GM19452 (cell line): ENCODE data around the gene RGS18.
"Not testable (repeated sequence)": the region's sequence is repeated elsewhere in the genome, so short reads cannot be mapped to it uniquely, and the experiment has no call there.

Source experiments
- ATAC-seq: cut with Tn5 transposase; IDR thresholded peaks from one replicate; pipeline ENCODE4 v1.9.1; 2021; ENCODE audit not compliant: unreplicated experiment

The RGS18 gene, protein sequence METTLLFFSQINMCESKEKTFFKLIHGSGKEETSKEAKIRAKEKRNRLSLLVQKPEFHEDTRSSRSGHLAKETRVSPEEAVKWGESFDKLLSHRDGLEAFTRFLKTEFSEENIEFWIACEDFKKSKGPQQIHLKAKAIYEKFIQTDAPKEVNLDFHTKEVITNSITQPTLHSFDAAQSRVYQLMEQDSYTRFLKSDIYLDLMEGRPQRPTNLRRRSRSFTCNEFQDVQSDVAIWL

GRCh38 chr1:192158181-192158580 lies at the start of gene RGS18:
RGS18 (plus strand) TSS chr1:192158462; CDS start chr1:192158638, 176 bp downstream.
- ATAC-seq, result peak; percentile 70

GRCh38 chr1:192109576-192109975 lies 48.7 kb upstream of the RGS18 start:
- ATAC-seq, result no peak

DNA sequence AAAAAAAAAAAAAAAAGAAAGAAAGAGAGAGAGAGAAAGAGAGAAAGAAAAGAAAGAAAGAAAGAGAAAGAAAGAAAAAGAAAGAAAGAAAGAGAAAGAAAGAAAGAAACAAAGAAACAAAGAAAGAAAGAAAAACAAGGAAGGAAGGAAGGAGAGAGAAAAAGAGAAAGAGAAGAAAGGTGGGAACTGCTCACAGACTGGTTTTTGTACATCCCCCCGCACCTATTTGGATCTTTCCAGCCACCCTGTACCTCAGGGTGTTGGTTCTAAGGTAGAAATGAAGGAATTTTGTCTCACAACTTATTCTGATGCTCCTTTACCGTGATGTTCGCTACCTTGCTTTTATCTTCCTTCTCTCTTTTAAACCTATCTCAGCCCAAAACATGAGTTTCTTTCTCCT lies 43.3 kb upstream of the RGS18 start:
- no peak for ATAC-seq

DNA sequence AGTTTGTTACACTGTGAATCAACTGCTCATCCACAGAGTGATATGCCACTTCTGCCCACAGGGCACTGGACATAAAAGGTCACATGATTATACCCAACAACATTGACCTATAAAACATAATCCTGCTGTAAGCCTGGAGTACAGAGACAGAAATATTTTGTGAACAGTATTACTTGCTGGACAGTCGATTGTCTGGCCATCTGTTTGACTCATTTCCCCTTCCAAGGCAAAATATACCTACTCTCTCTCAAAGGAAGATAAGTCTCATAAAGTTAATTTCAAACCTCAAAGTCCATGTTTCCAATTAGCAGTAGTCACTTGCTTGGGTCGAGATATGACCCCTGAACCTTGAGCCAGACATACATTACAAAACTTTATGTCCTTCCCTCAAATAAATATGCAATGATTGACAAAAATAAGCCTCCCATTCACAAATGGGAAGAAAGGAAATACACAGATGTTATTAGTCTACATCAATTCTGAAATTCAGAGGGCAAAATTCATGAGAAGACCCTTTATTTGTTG lies 39.3 kb upstream of the RGS18 start:
- ATAC-seq, result no peak

GRCh38 chr1:192119701-192120100 lies 38.6 kb upstream of the RGS18 start:
- no peak for ATAC-seq

DNA sequence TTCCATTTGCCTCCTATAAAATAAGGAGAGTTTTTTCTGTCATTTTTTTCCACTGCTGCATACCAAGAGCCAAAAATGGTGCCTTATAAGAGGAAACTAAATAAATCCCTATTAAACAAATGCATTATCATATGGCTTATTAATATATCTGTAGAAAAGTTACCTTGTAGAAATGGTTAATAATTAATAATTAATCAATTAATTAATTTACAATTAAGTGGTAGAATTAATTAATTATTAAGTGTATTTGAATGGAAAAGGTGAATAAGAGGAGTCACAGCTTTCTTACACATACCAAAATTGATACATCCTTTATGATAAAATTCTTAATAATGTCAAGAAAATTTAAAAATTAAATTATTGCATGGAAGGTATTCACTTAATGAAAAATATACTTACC lies 35.6 kb upstream of the RGS18 start:
- ATAC-seq, result no peak

GRCh38 chr1:192123212-192123611 lies 35.0 kb upstream of the RGS18 start:
- ATAC-seq, result no peak

- no peak for ATAC-seq
These were observed 32.1 kb upstream of the RGS18 start for GRCh38 chr1:192126030-192126619.

- no peak for ATAC-seq
These were observed 28.1 kb upstream of the RGS18 start for GRCh38 chr1:192130175-192130574.

- ATAC-seq, result not testable (repeated sequence)
These were observed 27.4 kb upstream of the RGS18 start for GRCh38 chr1:192130865-192131264.

GRCh38 chr1:192131914-192132313 lies 26.3 kb upstream of the RGS18 start:
- ATAC-seq, result no peak

GRCh38 chr1:192133350-192133926 lies 24.8 kb upstream of the RGS18 start:
- no peak for ATAC-seq

DNA sequence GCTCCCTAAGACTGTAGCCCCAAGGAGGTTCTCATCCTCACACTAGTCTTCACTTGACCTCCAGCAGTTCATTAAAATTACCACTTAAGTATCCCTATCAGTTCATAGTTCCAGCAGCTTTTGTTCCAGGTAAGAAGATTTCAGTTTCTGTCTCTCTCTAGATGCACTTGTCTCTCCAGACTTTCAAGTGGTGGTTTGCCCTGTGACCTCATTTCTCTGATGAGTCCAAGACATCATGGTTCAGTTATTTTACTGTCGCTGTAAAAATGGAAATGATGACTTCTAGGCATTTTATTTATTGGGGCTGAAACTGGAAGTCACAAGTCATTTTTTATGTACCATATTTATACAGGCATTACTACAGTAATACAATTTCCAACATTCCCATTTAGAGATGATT lies 17.9 kb upstream of the RGS18 start:
- no peak for ATAC-seq

- ATAC-seq, result no peak
These were observed 11.0 kb upstream of the RGS18 start for GRCh38 chr1:192147221-192147620.

DNA sequence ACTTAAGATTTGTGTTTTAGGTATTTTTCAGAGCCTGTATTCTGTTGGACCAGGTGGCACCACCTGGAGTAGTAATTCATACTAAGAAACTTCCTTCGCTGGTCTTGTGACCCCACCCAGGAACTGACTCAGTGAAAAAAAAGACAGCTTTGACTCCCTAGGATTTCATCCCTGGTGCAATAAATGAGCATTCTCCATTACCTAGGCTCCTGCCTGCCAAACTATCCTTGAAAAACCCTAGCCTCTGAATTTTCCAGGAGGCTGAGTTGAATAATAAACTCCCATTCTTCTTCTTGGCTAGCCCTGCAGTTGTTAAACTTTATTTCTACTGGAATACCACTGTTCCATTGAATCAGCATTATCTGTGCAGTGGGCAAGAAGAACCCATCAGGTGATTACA lies 10.6 kb upstream of the RGS18 start:
- ATAC-seq, result no peak

- ATAC-seq, result no peak
These were observed 7.1 kb upstream of the RGS18 start for GRCh38 chr1:192151176-192151575.

DNA sequence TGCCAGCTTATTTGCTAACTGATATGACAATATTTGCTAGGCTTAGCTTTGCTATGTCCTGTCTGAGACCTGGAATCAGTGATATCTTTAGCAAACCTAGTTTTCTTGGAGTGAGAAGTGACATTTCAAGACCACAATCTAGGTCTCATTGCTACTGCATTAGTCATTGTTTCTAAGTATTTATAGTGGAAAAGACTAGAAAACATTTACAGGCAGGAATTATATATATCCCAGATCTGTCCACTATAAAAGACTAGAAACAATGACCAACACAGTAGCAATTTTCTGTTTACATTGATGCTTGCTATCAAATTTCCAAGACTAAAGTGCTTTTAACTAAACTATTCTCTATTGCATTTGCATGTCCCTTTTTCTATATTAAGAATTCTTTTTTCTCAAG lies 5.0 kb upstream of the RGS18 start:
- ATAC-seq, result no peak

GRCh38 chr1:192157067-192157466 lies 1.2 kb upstream of the RGS18 start:
- ATAC-seq, result no peak

DNA sequence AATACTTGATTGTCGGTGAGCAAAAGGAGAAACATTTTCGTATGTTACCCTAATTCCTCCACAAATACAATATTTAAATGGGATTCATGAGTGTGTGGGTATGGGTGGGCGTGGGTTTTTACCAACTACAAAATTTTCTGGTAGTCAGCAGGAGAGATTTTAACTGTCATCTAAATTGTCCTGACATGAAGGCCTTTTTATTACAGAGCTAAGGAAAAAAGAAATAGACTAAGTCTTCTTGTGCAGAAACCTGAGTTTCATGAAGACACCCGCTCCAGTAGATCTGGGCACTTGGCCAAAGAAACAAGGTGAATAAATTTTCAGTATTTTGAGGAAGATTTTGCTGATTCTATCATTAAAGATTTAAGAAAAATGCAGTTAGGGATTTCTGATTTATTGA lies 752 bp downstream of the RGS18 start:
- no peak for ATAC-seq

GRCh38 chr1:192159781-192160180 lies 1.5 kb downstream of the RGS18 start:
- ATAC-seq, result no peak

DNA sequence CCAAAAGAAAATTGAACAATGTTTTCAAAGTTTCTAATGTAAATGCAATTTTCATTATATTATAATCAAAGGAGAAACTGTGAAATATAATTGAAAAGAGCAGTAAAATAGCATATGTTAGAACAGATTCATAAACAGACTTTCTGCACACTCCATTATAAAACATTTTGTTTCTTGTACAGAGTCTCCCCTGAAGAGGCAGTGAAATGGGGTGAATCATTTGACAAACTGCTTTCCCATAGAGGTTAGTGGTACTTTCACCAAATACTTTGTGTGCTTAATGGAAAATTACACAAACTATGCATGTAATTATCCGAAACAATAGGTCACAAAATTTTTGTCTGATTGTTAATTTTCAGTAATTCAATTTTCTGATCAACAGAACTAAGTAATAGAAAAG lies 1.9 kb downstream of the RGS18 start:
- no peak for ATAC-seq

GRCh38 chr1:192161976-192162375 lies 3.7 kb downstream of the RGS18 start:
- ATAC-seq, result no peak
